Ovary (tissue), 3 donors: ENCODE data around the gene CD14.

Experiments
- POLR2A ChIP-seq: fragments of 450-650 bp; IDR thresholded peaks from one replicate; pipeline ENCODE4 v1.6.1; 2017; ENCODE audit warnings: antibody characterized with exemption, mild to moderate bottlenecking, moderate library complexity
- TF ChIP-seq, protein P1 (sequence below), 3 donors: fragments of 450-650 bp in 2 of 3; fragments of 200-600 bp in 1 of 3; IDR thresholded peaks; one replicate each; pipeline versions ENCODE4 v1.5.1 to v1.8.0; 2016 to 2022; ENCODE audit warnings: antibody characterized with exemption in 3 of 3, mild to moderate bottlenecking in 1 of 3
- donor health status: DM: no; HTN: no; CAD: no.

DNA sequence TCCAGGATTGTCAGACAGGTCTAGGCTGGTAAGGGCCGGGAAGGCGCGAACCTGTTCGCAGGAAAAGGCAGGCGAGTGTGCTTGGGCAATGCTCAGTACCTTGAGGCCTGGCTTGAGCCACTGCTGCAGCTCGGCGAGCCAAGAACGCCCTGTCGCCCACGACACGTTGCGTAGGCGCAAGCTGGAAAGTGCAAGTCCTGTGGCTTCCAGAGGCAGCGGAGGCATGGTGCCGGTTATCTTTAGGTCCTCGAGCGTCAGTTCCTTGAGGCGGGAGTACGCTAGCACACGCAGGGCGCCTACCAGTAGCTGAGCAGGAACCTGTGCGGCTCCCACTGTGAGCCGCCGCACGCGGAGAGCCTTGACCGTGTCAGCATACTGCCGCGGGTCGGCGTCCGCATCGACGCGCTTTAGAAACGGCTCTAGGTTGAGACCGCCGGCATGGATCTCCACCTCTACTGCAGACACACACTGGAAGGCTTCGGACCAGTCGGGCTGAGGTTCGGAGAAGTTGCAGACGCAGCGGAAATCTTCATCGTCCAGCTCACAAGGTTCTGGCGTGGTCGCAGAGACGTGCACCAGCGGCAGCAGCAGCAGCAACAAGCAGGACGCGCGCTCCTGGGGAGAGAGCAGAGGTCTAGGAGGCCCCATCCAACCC is 482 bp downstream of the CD14 start:
- TF ChIP-seq, protein P1, sequence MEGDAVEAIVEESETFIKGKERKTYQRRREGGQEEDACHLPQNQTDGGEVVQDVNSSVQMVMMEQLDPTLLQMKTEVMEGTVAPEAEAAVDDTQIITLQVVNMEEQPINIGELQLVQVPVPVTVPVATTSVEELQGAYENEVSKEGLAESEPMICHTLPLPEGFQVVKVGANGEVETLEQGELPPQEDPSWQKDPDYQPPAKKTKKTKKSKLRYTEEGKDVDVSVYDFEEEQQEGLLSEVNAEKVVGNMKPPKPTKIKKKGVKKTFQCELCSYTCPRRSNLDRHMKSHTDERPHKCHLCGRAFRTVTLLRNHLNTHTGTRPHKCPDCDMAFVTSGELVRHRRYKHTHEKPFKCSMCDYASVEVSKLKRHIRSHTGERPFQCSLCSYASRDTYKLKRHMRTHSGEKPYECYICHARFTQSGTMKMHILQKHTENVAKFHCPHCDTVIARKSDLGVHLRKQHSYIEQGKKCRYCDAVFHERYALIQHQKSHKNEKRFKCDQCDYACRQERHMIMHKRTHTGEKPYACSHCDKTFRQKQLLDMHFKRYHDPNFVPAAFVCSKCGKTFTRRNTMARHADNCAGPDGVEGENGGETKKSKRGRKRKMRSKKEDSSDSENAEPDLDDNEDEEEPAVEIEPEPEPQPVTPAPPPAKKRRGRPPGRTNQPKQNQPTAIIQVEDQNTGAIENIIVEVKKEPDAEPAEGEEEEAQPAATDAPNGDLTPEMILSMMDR (IDR thresholded peaks at IDR 0.05): no peak
- TF ChIP-seq POLR2A: no peak
